Measurements from ENCODE around the gene RALGAPA2. TPM values are rescaled to one million over a fixed set of nuclear protein-coding genes. Genes with fewer than 3 reads are reported as not detected.

Gene RALGAPA2
- total RNA-seq, 2 experiments from 2014 or later, result 14.3 to 17.2 TPM

GRCh38 chr20:20442466-20442865, 270.0 kb downstream of the RALGAPA2 start:
- POLR2A ChIA-PET, result no interaction called here
- no peaks in the 10 kb centered on the region for H3K9me3 Mint-ChIP-seq
- intact Hi-C loops (cut with micrococcal nuclease), result no loop called here

GRCh38 chr20:20440886-20441658, 271.4 kb downstream of the RALGAPA2 start:
- CTCF ChIA-PET, result interaction anchor here (1.4 kb wide), 1 partner anchor 10 kb away, joined by 6 read pairs; no protein-coding TSS in a partner anchor
- TF ChIP-seq, protein P1, sequence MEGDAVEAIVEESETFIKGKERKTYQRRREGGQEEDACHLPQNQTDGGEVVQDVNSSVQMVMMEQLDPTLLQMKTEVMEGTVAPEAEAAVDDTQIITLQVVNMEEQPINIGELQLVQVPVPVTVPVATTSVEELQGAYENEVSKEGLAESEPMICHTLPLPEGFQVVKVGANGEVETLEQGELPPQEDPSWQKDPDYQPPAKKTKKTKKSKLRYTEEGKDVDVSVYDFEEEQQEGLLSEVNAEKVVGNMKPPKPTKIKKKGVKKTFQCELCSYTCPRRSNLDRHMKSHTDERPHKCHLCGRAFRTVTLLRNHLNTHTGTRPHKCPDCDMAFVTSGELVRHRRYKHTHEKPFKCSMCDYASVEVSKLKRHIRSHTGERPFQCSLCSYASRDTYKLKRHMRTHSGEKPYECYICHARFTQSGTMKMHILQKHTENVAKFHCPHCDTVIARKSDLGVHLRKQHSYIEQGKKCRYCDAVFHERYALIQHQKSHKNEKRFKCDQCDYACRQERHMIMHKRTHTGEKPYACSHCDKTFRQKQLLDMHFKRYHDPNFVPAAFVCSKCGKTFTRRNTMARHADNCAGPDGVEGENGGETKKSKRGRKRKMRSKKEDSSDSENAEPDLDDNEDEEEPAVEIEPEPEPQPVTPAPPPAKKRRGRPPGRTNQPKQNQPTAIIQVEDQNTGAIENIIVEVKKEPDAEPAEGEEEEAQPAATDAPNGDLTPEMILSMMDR (IDR thresholded peaks at IDR 0.05), result no peak
- Mint-ChIP-seq H3K36me3 (ENCODE audit: low read depth) (no peaks in the 10 kb centered on the region), H3K4me1 (ENCODE audit: low read depth) (no peaks in the 10 kb centered on the region), H3K27me3 (no peaks in the 10 kb centered on the region), H3K9me3 (no peaks in the 10 kb centered on the region), H3K27ac (no peak overlapping the region), H3K4me3 (no peak overlapping the region)
- DNase-seq (no peak), ATAC-seq (no peak)
- POLR2A ChIA-PET, result no interaction called here
- intact Hi-C loops (cut with micrococcal nuclease), result no loop called here

More at GRCh38 chr20:20442466-20442865, 270.0 kb downstream of the RALGAPA2 start:
- Mint-ChIP-seq H3K27me3 (no peaks in the 10 kb centered on the region), H3K36me3 (ENCODE audit: low read depth) (no peaks in the 10 kb centered on the region), H3K4me3 (no peak overlapping the region), H3K4me1 (ENCODE audit: low read depth) (no peaks in the 10 kb centered on the region), H3K27ac (no peak overlapping the region)
- CTCF ChIA-PET, result no interaction called here
- DNase-seq (no peak), ATAC-seq (no peak)
- TF ChIP-seq, protein P1 (IDR thresholded peaks at IDR 0.05), result no peak

GRCh38 chr20:20440481-20440880, 272.0 kb downstream of the RALGAPA2 start:
- Mint-ChIP-seq H3K36me3 (ENCODE audit: low read depth) (no peaks in the 10 kb centered on the region), H3K4me3 (no peak overlapping the region), H3K27me3 (no peaks in the 10 kb centered on the region), H3K9me3 (no peaks in the 10 kb centered on the region), H3K4me1 (ENCODE audit: low read depth) (no peaks in the 10 kb centered on the region), H3K27ac (no peak overlapping the region)
- no peak for ATAC-seq
- DNase-seq, result no peak
- intact Hi-C loops (cut with micrococcal nuclease), result no loop called here
- TF ChIP-seq, protein P1 (IDR thresholded peaks at IDR 0.05), result no peak
- POLR2A ChIA-PET, result no interaction called here
- CTCF ChIA-PET, result interaction anchor here (1.4 kb wide), 1 partner anchor 11 kb away, joined by 6 read pairs; no protein-coding TSS in a partner anchor

GRCh38 chr20:20439602-20440190, 272.7 kb downstream of the RALGAPA2 start:
- ChIA-PET POLR2A (no interaction called here), CTCF (interaction anchor here (1.4 kb wide), 1 partner anchor 12 kb away, joined by 6 read pairs; no protein-coding TSS in a partner anchor)
- Mint-ChIP-seq H3K27ac (no peak overlapping the region), H3K27me3 (no peaks in the 10 kb centered on the region), H3K36me3 (ENCODE audit: low read depth) (no peaks in the 10 kb centered on the region), H3K4me1 (ENCODE audit: low read depth) (no peaks in the 10 kb centered on the region), H3K4me3 (no peak overlapping the region), H3K9me3 (no peaks in the 10 kb centered on the region)
- TF ChIP-seq, protein P1 (IDR thresholded peaks at IDR 0.05), result no peak
- ATAC-seq (no peak), DNase-seq (no peak)
- intact Hi-C loops (cut with micrococcal nuclease), result no loop called here

DNA sequence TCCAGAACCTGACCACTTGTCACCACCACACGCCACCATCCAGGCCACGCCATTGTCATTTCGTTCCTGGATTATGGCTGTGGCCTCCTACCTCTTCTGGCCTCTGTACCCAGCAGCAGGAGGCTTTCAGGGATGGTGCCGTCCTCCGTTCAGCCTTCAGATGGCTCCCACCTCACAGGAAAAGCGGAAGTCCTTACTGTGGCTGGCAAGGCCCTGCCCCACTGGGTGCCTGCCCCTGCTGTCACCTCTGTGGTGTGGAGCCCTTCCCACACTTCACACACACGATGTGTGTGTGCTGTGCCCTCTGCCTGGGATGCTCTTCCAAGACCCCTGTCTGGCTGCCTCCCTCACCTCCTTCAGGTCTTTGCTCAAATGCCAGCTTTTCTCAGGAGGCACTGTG, 275.1 kb downstream of the RALGAPA2 start:
- POLR2A ChIA-PET, result no interaction called here
- CTCF ChIA-PET, result interaction anchor here (0.6 kb wide), 1 partner anchor 34 kb away, joined by 3 read pairs; no protein-coding TSS in a partner anchor
- ATAC-seq, result no peak
- no peaks in the 10 kb centered on the region for H3K27me3 Mint-ChIP-seq
- no peak for DNase-seq
- intact Hi-C loops (cut with micrococcal nuclease), result no loop called here
- H3K9me3 Mint-ChIP-seq, result no peaks in the 10 kb centered on the region
- H3K4me3 Mint-ChIP-seq, result no peak overlapping the region
- TF ChIP-seq, protein P1 (IDR thresholded peaks at IDR 0.05), result no peak
- no peaks in the 10 kb centered on the region for H3K4me1 Mint-ChIP-seq (ENCODE audit: low read depth)
- no peak overlapping the region for H3K27ac Mint-ChIP-seq
- no peaks in the 10 kb centered on the region for H3K36me3 Mint-ChIP-seq (ENCODE audit: low read depth)
